ENCODE results near the gene GNAZ. TPM values are rescaled to one million over a fixed set of nuclear protein-coding genes. Genes with fewer than 3 reads are reported as not detected.

The GNAZ gene
- total RNA-seq, 1 donor = 1.3 TPM

- DNase-seq (ENCODE audit: low read depth) = no peak
- no peak overlapping the region for H3K4me3 ChIP-seq (ENCODE audit: low read depth, low read length)
- no peak for TF ChIP-seq CTCF (IDR thresholded peaks at IDR 0.05; ENCODE audit: insufficient read depth, low read depth, low read length)
These were observed 14.4 kb downstream of the GNAZ start for GRCh38 chr22:23084453-23085350.

- no peak for TF ChIP-seq CTCF (IDR thresholded peaks at IDR 0.05; ENCODE audit: insufficient read depth, low read depth, low read length)
- no peak overlapping the region for H3K4me3 ChIP-seq (ENCODE audit: low read depth, low read length)
These were observed 15.0 kb downstream of the GNAZ start for GRCh38 chr22:23085351-23085671.

GRCh38 chr22:23085785-23086184, 15.5 kb downstream of the GNAZ start:
- H3K4me3 ChIP-seq (ENCODE audit: low read depth, low read length) = no peak overlapping the region
- DNase-seq (ENCODE audit: low read depth) = no peak
- no peak for TF ChIP-seq CTCF (IDR thresholded peaks at IDR 0.05; ENCODE audit: insufficient read depth, low read depth, low read length)

More at GRCh38 chr22:23085351-23085671, 15.0 kb downstream of the GNAZ start:
- no peak for DNase-seq (ENCODE audit: low read depth)

GRCh38 chr22:23086263-23086662, 15.9 kb downstream of the GNAZ start:
- DNase-seq (ENCODE audit: low read depth) = no peak
- H3K4me3 ChIP-seq (ENCODE audit: low read depth, low read length) = no peak overlapping the region
- TF ChIP-seq CTCF (IDR thresholded peaks at IDR 0.05; ENCODE audit: insufficient read depth, low read depth, low read length) = no peak

GRCh38 chr22:23086787-23087186, 16.5 kb downstream of the GNAZ start:
- no peak for DNase-seq (ENCODE audit: low read depth)
- no peak overlapping the region for H3K4me3 ChIP-seq (ENCODE audit: low read depth, low read length)
- no peak for TF ChIP-seq CTCF (IDR thresholded peaks at IDR 0.05; ENCODE audit: insufficient read depth, low read depth, low read length)

- TF ChIP-seq CTCF (IDR thresholded peaks at IDR 0.05; ENCODE audit: insufficient read depth, low read depth, low read length) = no peak
- H3K4me3 ChIP-seq (ENCODE audit: low read depth, low read length) = no peak overlapping the region
- DNase-seq (ENCODE audit: low read depth) = no peak
These were observed 17.9 kb downstream of the GNAZ start for GRCh38 chr22:23088199-23088604.

GRCh38 chr22:23089010-23089409, 18.7 kb downstream of the GNAZ start:
- H3K4me3 ChIP-seq (ENCODE audit: low read depth, low read length) = no peak overlapping the region
- no peak for DNase-seq (ENCODE audit: low read depth)
- TF ChIP-seq CTCF (IDR thresholded peaks at IDR 0.05; ENCODE audit: insufficient read depth, low read depth, low read length) = no peak

All from fibroblast of villous mesenchyme (primary cell).